Measurements from ENCODE around the gene KDSR. TPM values are rescaled to one million over a fixed set of nuclear protein-coding genes. Genes with fewer than 3 reads are reported as not detected.
A peak's percentile ranks its signal among the peaks of the same experiment; 100 is the strongest.

The KDSR gene
- total RNA-seq, 1 experiment from 2014 or later, result 64.4 TPM

DNA sequence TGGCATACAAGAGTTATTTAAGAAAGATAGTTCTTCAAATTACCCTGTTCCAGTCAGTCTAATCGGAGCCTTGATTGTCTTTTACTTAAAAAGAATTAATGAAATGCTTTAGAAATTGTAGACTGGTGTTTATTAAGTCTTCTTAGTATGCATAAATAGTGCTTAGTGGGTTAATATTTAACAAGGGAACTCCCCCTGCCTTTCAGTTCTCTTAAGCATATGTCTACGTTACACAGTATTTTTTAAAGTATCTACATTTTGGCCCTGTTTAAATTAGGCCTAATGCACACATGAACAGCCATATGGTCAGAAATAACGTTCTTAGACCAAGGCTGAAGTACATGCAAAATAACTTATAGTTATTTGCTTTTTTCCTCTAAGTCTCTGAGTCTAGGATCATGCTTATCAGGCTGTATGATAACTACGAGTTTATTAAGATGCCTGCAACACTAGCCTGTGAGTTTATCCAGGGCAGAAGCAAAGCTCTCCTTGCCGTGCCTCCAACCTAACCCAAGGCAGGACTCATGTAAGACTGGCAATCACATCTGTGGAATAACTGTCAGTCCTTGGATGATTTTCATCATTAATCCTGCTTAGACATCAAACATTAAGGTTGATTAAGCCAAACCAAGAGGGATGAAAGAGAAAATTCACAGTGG lies 54.1 kb downstream of the KDSR start:
- peak overlapping the region; percentile 43 for H3K27ac ChIP-seq (ENCODE audit: low read length)
- H3K4me1 ChIP-seq (ENCODE audit: low read length), result peaks cover 84% of the 10 kb centered on the region
- H2AFZ ChIP-seq (ENCODE audit: low read length), result no peak overlapping the region
- peak overlapping the region; percentile 90 for H3K4me3 ChIP-seq (ENCODE audit: low read length)
- H3K79me2 ChIP-seq (ENCODE audit: low read length), result peaks cover 98% of the 10 kb centered on the region
- H3K9me2 ChIP-seq (replicated peaks; ENCODE audit: insufficient read depth, low read length), result no peaks in the 10 kb centered on the region
- H3K36me3 ChIP-seq (ENCODE audit: insufficient read depth, low read length), result peaks cover 64% of the 10 kb centered on the region
- no peaks in the 10 kb centered on the region for H3K9me3 ChIP-seq (ENCODE audit: low read length)
- peak overlapping the region; percentile 93 for H3K4me2 ChIP-seq (ENCODE audit: low read depth, low read length, poor library complexity, severe bottlenecking)
- no peaks in the 10 kb centered on the region for H3K27me3 ChIP-seq (ENCODE audit: low read length)
- peaks cover 92% of the 10 kb centered on the region for H4K20me1 ChIP-seq (ENCODE audit: insufficient read depth, low read depth, low read length)
- peak; percentile 61 for DNase-seq
- peak overlapping the region; percentile 90 for H3K9ac ChIP-seq (ENCODE audit: low read length)

DNA sequence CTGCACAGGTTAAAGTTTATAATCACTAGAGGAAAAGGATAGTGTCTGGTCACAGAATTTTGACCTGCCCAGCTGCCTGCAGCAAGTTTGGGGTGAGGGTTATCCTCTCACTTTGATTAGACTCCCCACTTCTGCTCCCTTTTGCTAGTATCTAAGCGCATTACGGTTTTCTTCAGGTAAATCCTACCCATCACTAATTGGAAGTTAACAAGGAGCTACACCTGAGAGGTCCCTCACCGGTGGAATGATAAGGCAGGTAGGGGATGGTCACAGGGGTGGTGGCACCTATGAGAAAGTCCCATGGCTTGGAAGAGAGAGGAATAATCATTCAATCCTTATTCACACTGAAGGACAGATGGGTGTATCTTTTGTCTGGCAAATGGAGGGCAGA lies 55.0 kb downstream of the KDSR start:
- H3K36me3 ChIP-seq (ENCODE audit: insufficient read depth, low read length), result peaks cover 62% of the 10 kb centered on the region
- H2AFZ ChIP-seq (ENCODE audit: low read length), result no peak overlapping the region
- peak overlapping the region; percentile 90; the same call in 1 of the 2 replicates for H3K9ac ChIP-seq (ENCODE audit: low read length)
- H3K9me3 ChIP-seq (ENCODE audit: low read length), result no peaks in the 10 kb centered on the region
- H3K9me2 ChIP-seq (replicated peaks; ENCODE audit: insufficient read depth, low read length), result no peaks in the 10 kb centered on the region
- peak overlapping the region; percentile 93 for H3K4me2 ChIP-seq (ENCODE audit: low read depth, low read length, poor library complexity, severe bottlenecking)
- H3K4me3 ChIP-seq (ENCODE audit: low read length), result peak overlapping the region; percentile 90
- H3K27ac ChIP-seq (ENCODE audit: low read length), result peak overlapping the region; percentile 43
- H3K27me3 ChIP-seq (ENCODE audit: low read length), result no peaks in the 10 kb centered on the region
- peak; percentile 50 for DNase-seq
- peaks cover 93% of the 10 kb centered on the region for H3K4me1 ChIP-seq (ENCODE audit: low read length)
- peaks cover 92% of the 10 kb centered on the region for H4K20me1 ChIP-seq (ENCODE audit: insufficient read depth, low read depth, low read length)
- H3K79me2 ChIP-seq (ENCODE audit: low read length), result peaks cover 98% of the 10 kb centered on the region

DNA sequence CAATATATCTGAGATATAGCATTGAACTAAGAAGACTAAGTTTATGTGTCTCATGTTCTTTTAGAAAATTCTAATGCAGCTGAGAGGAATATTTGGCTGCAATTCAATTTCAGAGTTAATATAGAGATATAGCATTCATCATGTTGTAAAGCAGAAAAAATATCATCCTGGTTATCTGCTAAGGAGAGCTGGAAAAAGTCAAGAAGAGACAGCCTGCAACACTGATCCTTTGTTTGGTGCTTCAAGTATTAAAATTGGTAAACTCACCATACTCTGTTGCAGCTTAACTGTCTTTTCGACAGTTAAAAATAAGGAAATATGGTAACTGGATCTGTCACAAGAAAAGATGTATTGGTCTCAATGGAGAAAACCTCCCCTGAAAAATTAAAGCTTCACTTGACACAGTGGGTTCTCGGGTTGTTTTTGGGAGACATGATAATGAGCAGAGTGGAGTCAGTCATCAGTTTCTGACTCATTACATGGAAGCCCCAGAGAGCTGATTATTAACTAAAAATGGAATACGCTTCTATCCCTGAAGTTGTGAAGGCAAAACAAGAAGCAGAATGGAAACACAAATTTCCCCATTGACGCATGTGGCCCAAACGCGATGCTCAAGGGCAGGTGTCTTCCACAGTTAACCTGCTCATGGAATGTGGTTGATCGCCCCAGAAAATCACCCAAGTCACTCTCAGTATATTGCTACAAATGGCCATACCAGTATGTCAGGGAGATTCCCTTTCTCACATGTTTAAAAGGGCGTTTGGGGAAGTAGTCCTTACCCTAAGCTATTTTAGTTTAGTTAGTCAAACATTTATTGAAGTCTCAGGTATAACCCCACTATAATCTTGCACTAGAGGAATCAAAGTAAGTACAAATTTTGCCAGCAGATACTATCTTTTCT lies 55.6 kb downstream of the KDSR start:
- peaks cover 89% of the 10 kb centered on the region for H4K20me1 ChIP-seq (ENCODE audit: insufficient read depth, low read depth, low read length)
- no peak overlapping the region for H3K9ac ChIP-seq (ENCODE audit: low read length)
- no peaks in the 10 kb centered on the region for H3K9me2 ChIP-seq (replicated peaks; ENCODE audit: insufficient read depth, low read length)
- H3K27me3 ChIP-seq (ENCODE audit: low read length), result no peaks in the 10 kb centered on the region
- peak overlapping the region; percentile 43 for H3K27ac ChIP-seq (ENCODE audit: low read length)
- peak overlapping the region; percentile 5; the same call in 1 of the 2 replicates for H3K4me3 ChIP-seq (ENCODE audit: low read length)
- H3K36me3 ChIP-seq (ENCODE audit: insufficient read depth, low read length), result peaks cover 59% of the 10 kb centered on the region
- peak; percentile 62 for DNase-seq
- H3K9me3 ChIP-seq (ENCODE audit: low read length), result no peaks in the 10 kb centered on the region
- H3K4me1 ChIP-seq (ENCODE audit: low read length), result peaks cover 97% of the 10 kb centered on the region
- H3K79me2 ChIP-seq (ENCODE audit: low read length), result peaks cover 98% of the 10 kb centered on the region
- H3K4me2 ChIP-seq (ENCODE audit: low read depth, low read length, poor library complexity, severe bottlenecking), result peak overlapping the region; percentile 93
- H2AFZ ChIP-seq (ENCODE audit: low read length), result no peak overlapping the region

DNA sequence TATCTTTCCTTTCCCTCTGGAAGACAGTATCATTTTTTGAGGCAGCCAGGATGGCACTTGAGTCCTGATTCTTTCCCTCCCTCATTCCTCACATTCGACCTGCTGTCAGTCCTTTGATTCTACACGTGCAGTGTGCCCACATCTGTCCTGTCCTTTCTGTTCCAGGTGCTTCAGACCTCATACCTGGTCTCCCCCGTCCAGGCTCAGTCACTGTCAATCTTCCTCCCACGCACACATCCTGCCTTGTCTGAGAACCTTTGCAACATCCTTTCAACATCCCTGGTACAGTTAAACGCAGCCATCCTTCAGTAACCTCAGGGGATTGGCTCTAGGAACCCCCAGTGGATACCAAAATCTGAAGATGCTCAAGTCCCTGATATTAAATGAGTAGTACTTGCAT lies 57.6 kb downstream of the KDSR start:
- no peaks in the 10 kb centered on the region for H3K9me2 ChIP-seq (replicated peaks; ENCODE audit: insufficient read depth, low read length)
- H3K36me3 ChIP-seq (ENCODE audit: insufficient read depth, low read length), result peaks cover 52% of the 10 kb centered on the region; the same call in 1 of the 2 replicates
- H3K9me3 ChIP-seq (ENCODE audit: low read length), result no peaks in the 10 kb centered on the region
- H3K4me2 ChIP-seq (ENCODE audit: low read depth, low read length, poor library complexity, severe bottlenecking), result peak overlapping the region; percentile 32
- H3K4me3 ChIP-seq (ENCODE audit: low read length), result no peak overlapping the region
- peaks cover 75% of the 10 kb centered on the region for H4K20me1 ChIP-seq (ENCODE audit: insufficient read depth, low read depth, low read length)
- no peaks in the 10 kb centered on the region for H3K27me3 ChIP-seq (ENCODE audit: low read length)
- no peak overlapping the region for H2AFZ ChIP-seq (ENCODE audit: low read length)
- peaks cover 94% of the 10 kb centered on the region for H3K4me1 ChIP-seq (ENCODE audit: low read length)
- peak; percentile 51 for DNase-seq
- peak overlapping the region; percentile 37; the same call in 1 of the 2 replicates for H3K27ac ChIP-seq (ENCODE audit: low read length)
- peaks cover 98% of the 10 kb centered on the region for H3K79me2 ChIP-seq (ENCODE audit: low read length)
- peak overlapping the region; percentile 17; the same call in 1 of the 2 replicates for H3K9ac ChIP-seq (ENCODE audit: low read length)

DNA sequence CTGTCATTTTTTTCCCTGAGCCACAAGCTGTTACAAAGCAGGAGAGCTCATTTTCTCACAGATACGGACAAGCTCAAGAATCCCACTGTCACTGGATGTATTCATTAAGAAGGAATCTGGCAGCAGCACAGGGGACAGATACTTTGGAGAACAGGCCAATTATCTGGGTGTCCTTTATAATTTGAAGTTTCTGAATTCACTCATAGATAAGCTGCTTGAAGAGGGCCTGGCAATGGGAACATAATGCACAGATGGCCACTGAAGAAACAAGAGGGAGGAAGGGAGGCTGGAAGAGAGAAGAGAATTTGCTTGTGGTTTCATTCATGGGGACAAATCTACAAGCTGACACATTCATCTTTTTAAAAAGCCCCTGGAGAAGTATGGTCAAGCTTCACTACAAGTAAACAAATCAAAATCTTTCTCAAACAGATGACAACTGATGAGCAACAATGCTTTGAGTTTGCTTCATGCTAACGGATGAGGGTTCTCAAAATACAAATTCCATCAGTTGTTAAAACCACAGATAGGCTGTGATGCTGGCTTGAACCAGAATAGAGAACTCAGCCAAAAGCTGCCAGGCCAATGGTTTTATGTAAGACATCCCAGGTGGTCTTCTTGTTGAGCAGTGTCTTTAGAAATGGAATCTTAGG lies 59.3 kb downstream of the KDSR start:
- Histone ChIP-seq H3K4me2 (ENCODE audit: low read depth, low read length, poor library complexity, severe bottlenecking) (peak overlapping the region; percentile 32), H2AFZ (ENCODE audit: low read length) (no peak overlapping the region), H3K36me3 (ENCODE audit: insufficient read depth, low read length) (peaks cover 48% of the 10 kb centered on the region; the same call in 1 of the 2 replicates), H3K9me3 (ENCODE audit: low read length) (no peaks in the 10 kb centered on the region), H3K27ac (ENCODE audit: low read length) (peak overlapping the region; percentile 37), H4K20me1 (ENCODE audit: insufficient read depth, low read depth, low read length) (peaks cover 62% of the 10 kb centered on the region), H3K27me3 (ENCODE audit: low read length) (no peaks in the 10 kb centered on the region), H3K4me1 (ENCODE audit: low read length) (peaks cover 91% of the 10 kb centered on the region), H3K79me2 (ENCODE audit: low read length) (peaks cover 98% of the 10 kb centered on the region), H3K9ac (ENCODE audit: low read length) (no peak overlapping the region), H3K9me2 (replicated peaks; ENCODE audit: insufficient read depth, low read length) (no peaks in the 10 kb centered on the region), H3K4me3 (ENCODE audit: low read length) (no peak overlapping the region)
- peak; percentile 58 for DNase-seq

DNA sequence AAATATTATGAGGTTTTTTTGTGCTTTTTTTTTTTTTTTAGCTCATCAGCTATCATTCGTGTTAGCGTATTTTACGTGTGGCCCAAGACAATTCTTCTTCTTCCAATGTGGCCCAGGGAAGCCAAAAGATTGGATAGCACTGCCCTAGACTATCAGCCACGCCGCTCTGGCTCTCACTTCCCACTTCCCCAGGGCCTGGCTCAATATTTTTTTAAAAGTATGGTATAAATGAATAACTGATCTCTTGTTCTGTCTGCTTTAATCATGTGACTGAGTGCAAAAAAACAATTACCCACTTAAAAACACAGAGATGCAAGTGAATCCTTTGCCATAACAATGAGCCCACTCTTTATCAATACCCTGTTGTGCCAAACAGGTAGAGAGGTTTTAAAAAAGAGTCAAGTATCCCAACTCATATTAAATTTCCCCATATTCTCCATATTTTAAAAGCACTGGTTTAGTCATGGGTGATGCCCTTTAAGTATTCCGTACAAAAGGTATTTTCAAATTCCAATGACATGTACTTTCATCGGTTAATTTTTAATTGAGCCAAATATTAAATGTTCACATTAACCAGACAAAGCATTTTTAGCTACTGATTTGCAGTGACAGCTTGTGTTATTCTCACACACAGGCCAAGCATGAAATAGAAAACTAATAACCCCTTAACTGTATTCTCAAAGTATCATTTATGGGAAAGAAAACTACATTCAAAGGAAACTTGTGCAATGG lies 60.0 kb downstream of the KDSR start:
- H3K9me2 ChIP-seq (replicated peaks; ENCODE audit: insufficient read depth, low read length), result no peaks in the 10 kb centered on the region
- no peaks in the 10 kb centered on the region for H3K9me3 ChIP-seq (ENCODE audit: low read length)
- H3K4me2 ChIP-seq (ENCODE audit: low read depth, low read length, poor library complexity, severe bottlenecking), result no peak overlapping the region
- no peaks in the 10 kb centered on the region for H3K27me3 ChIP-seq (ENCODE audit: low read length)
- H4K20me1 ChIP-seq (ENCODE audit: insufficient read depth, low read depth, low read length), result peaks cover 60% of the 10 kb centered on the region
- no peak overlapping the region for H3K9ac ChIP-seq (ENCODE audit: low read length)
- peaks cover 46% of the 10 kb centered on the region; the same call in 1 of the 2 replicates for H3K36me3 ChIP-seq (ENCODE audit: insufficient read depth, low read length)
- H3K27ac ChIP-seq (ENCODE audit: low read length), result peak overlapping the region; percentile 37; the same call in 1 of the 2 replicates
- H3K79me2 ChIP-seq (ENCODE audit: low read length), result peaks cover 98% of the 10 kb centered on the region
- H2AFZ ChIP-seq (ENCODE audit: low read length), result no peak overlapping the region
- H3K4me3 ChIP-seq (ENCODE audit: low read length), result no peak overlapping the region
- no peak for DNase-seq
- peaks cover 88% of the 10 kb centered on the region for H3K4me1 ChIP-seq (ENCODE audit: low read length)

DNA sequence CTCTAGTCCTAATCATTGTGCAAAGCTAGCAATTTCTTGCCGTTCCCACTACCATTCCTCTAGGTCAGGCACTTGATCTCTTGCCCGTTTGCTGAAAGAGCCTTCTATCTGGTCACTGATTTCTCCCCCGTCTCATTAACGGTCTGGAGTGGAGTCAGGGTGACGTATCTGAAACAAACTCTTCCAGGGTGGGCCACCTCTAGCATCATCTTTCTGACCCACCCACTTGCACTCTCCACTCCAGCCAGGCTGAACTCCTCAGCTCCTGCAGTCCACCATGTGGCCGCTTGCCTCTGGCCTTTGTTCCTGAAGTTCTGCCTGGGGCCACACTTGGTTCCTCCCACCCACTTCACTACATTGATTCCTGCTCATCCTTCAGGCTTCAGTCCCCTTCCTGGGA lies 60.8 kb downstream of the KDSR start:
- Histone ChIP-seq H3K36me3 (ENCODE audit: insufficient read depth, low read length) (peaks cover 49% of the 10 kb centered on the region; the same call in 1 of the 2 replicates), H3K4me3 (ENCODE audit: low read length) (no peak overlapping the region), H3K9me2 (replicated peaks; ENCODE audit: insufficient read depth, low read length) (no peaks in the 10 kb centered on the region), H3K79me2 (ENCODE audit: low read length) (peaks cover 98% of the 10 kb centered on the region), H2AFZ (ENCODE audit: low read length) (no peak overlapping the region), H3K9ac (ENCODE audit: low read length) (no peak overlapping the region), H3K4me1 (ENCODE audit: low read length) (peaks cover 87% of the 10 kb centered on the region), H3K9me3 (ENCODE audit: low read length) (no peaks in the 10 kb centered on the region), H3K4me2 (ENCODE audit: low read depth, low read length, poor library complexity, severe bottlenecking) (peak overlapping the region; percentile 15), H3K27me3 (ENCODE audit: low read length) (no peaks in the 10 kb centered on the region), H3K27ac (ENCODE audit: low read length) (peak overlapping the region; percentile 37), H4K20me1 (ENCODE audit: insufficient read depth, low read depth, low read length) (peaks cover 53% of the 10 kb centered on the region)
- no peak for DNase-seq

Measured in Karpas-422 (cell line).